ENCODE measurements around the gene CIB1.
A peak's percentile ranks its signal among the peaks of the same experiment; 100 is the strongest.
"Not testable (repeated sequence)": the region's sequence is repeated elsewhere in the genome, so short reads cannot be mapped to it uniquely, and the experiment has no call there.

CIB1 gene

GRCh38 chr15:90200534-90201129 is 33.1 kb downstream of the CIB1 start:
- no peak for DNase-seq (ENCODE audit: low read depth in 1 of 2, low spot score in 1 of 2)

GRCh38 chr15:90194655-90195054 is 39.1 kb downstream of the CIB1 start:
- no peak for DNase-seq (ENCODE audit: low read depth in 1 of 2, low spot score in 1 of 2)

GRCh38 chr15:90192961-90193786 is 40.6 kb downstream of the CIB1 start:
- no peak for DNase-seq (ENCODE audit: low read depth in 1 of 2, low spot score in 1 of 2)

- peak in 1 of 2 donors; percentile 5 for DNase-seq (ENCODE audit: low read depth in 1 of 2, low spot score in 1 of 2)
Observed at GRCh38 chr15:90191794-90192509, 41.8 kb downstream of the CIB1 start.

- DNase-seq (ENCODE audit: low read depth in 1 of 2, low spot score in 1 of 2): no peak
Observed at GRCh38 chr15:90191344-90191687, 42.4 kb downstream of the CIB1 start.

GRCh38 chr15:90190606-90191343 is 43.0 kb downstream of the CIB1 start:
- no peak for DNase-seq (ENCODE audit: low read depth in 1 of 2, low spot score in 1 of 2)

GRCh38 chr15:90189781-90190467 is 43.8 kb downstream of the CIB1 start:
- no peak for DNase-seq (ENCODE audit: low read depth in 1 of 2, low spot score in 1 of 2)

GRCh38 chr15:90188914-90189748 is 44.6 kb downstream of the CIB1 start:
- no peak for DNase-seq (ENCODE audit: low read depth in 1 of 2, low spot score in 1 of 2)

GRCh38 chr15:90188065-90188464 is 45.7 kb downstream of the CIB1 start:
- DNase-seq (ENCODE audit: low read depth in 1 of 2, low spot score in 1 of 2): not testable (repeated sequence)

- DNase-seq (ENCODE audit: low read depth in 1 of 2, low spot score in 1 of 2): no peak
Observed at GRCh38 chr15:90187257-90187868, 46.4 kb downstream of the CIB1 start.

GRCh38 chr15:90184786-90185704 is 48.7 kb downstream of the CIB1 start:
- peak; percentile 27 for DNase-seq (ENCODE audit: low read depth in 1 of 2, low spot score in 1 of 2)

- peak in 1 of 2 donors; percentile 11 for DNase-seq (ENCODE audit: low read depth in 1 of 2, low spot score in 1 of 2)
Observed at GRCh38 chr15:90184119-90184785, 49.5 kb downstream of the CIB1 start.

- no peak for DNase-seq (ENCODE audit: low read depth in 1 of 2, low spot score in 1 of 2)
Observed at GRCh38 chr15:90181776-90182175, 52.0 kb downstream of the CIB1 start.
